H9 (cell line): Measurements from ENCODE around the gene SCT. TPM values are rescaled to one million over a fixed set of nuclear protein-coding genes. Genes with fewer than 3 reads are reported as not detected.

Source experiments
- DNase-seq: peaks from one replicate; pipeline ENCODE4 v3.0.0-alpha.2; 2017
- H2AFZ ChIP-seq: one replicate; pipeline ENCODE4 v1.6.1; 2013; ENCODE audit warnings: mild to moderate bottlenecking, low read length, control low read depth, moderate library complexity
- H2AK5ac ChIP-seq: 2 replicates; pipeline ENCODE4 v1.6.1; 2013; ENCODE audit warnings: low read length, control low read depth, mixed read lengths; ENCODE audit not compliant: insufficient read length
- H2BK120ac ChIP-seq: one replicate; pipeline ENCODE4 v1.6.1; 2013; ENCODE audit warnings: low read depth, mild to moderate bottlenecking, low read length, control low read depth, inconsistent platforms; ENCODE audit not compliant: poor library complexity, severe bottlenecking
- H2BK12ac ChIP-seq: 2 replicates; pipeline ENCODE4 v1.6.1; 2013; ENCODE audit warnings: low read length, control low read depth, mixed read lengths, low read depth; ENCODE audit not compliant: insufficient read length
- H2BK15ac ChIP-seq: 2 replicates; pipeline ENCODE4 v1.6.1; 2013; ENCODE audit warnings: low read depth, low read length, control low read depth
- H2BK20ac ChIP-seq: one replicate; pipeline ENCODE4 v1.6.1; 2013; ENCODE audit warnings: low read depth, mild to moderate bottlenecking, low read length, control low read depth, inconsistent platforms; ENCODE audit not compliant: poor library complexity, severe bottlenecking
- H2BK5ac ChIP-seq: 2 replicates; pipeline ENCODE4 v1.6.1; 2013; ENCODE audit warnings: low read length, control low read depth, mixed read lengths; ENCODE audit not compliant: insufficient read length
- H3K14ac ChIP-seq: 2 replicates; pipeline ENCODE4 v1.6.1; 2013; ENCODE audit warnings: low read length, control low read depth; ENCODE audit not compliant: insufficient read depth
- H3K18ac ChIP-seq: 2 replicates; pipeline ENCODE4 v1.6.1; 2013; ENCODE audit warnings: low read depth, mild to moderate bottlenecking, mixed read lengths, low read length, control low read depth; ENCODE audit not compliant: insufficient read length
- H3K23ac ChIP-seq: 2 replicates; pipeline ENCODE4 v1.6.1; 2013; ENCODE audit warnings: low read length, control low read depth, mixed read lengths, low read depth; ENCODE audit not compliant: insufficient read length
- H3K23me2 ChIP-seq: 2 replicates; pipeline ENCODE4 v1.6.1; 2013; ENCODE audit warnings: low read depth, mild to moderate bottlenecking, mixed read lengths, low read length, control low read depth; ENCODE audit not compliant: insufficient read length, poor library complexity, severe bottlenecking
- H3K27ac ChIP-seq: 2 replicates; pipeline ENCODE4 v1.5.1; 2013; ENCODE audit warnings: low read length, control low read depth, mixed read lengths, low read depth; ENCODE audit not compliant: insufficient read length
- H3K27me3 ChIP-seq: 2 replicates; pipeline ENCODE4 v1.6.1; 2013; ENCODE audit warnings: low read length, control low read depth, inconsistent platforms; ENCODE audit not compliant: insufficient read depth
- H3K4ac ChIP-seq: 2 replicates; pipeline ENCODE4 v1.6.1; 2013; ENCODE audit warnings: low read depth, mild to moderate bottlenecking, control low read depth, inconsistent platforms, low read length, moderate library complexity
- H3K4me1 ChIP-seq: 2 replicates; pipeline ENCODE4 v1.6.1; 2013; ENCODE audit warnings: low read length, control low read depth, inconsistent platforms; ENCODE audit not compliant: insufficient read depth
- H3K4me2 ChIP-seq: 2 replicates; pipeline ENCODE4 v1.6.1; 2013; ENCODE audit warnings: low read length, control low read depth, mixed read lengths; ENCODE audit not compliant: insufficient read length, insufficient read depth
- H3K56ac ChIP-seq: 2 replicates; pipeline ENCODE4 v1.6.1; 2013; ENCODE audit warnings: low read depth, mild to moderate bottlenecking, mixed read lengths, low read length, control low read depth; ENCODE audit not compliant: insufficient read length
- H3K79me1 ChIP-seq: 2 replicates; pipeline ENCODE4 v1.6.1; 2013; ENCODE audit warnings: low read depth, mild to moderate bottlenecking, moderate library complexity, low read length, control low read depth, inconsistent platforms; ENCODE audit not compliant: insufficient read depth, poor library complexity, severe bottlenecking
- H3K79me2 ChIP-seq: 2 replicates; pipeline ENCODE4 v1.6.1; 2013; ENCODE audit warnings: low read length, control low read depth, inconsistent platforms; ENCODE audit not compliant: insufficient read depth
- H3K9ac ChIP-seq: 2 replicates; pipeline ENCODE4 v1.6.1; 2013; ENCODE audit warnings: low read length, control low read depth, mixed read lengths; ENCODE audit not compliant: insufficient read length; ENCODE audit errors: extremely low read depth
- H3K9me3 ChIP-seq: one replicate; pipeline ENCODE4 v1.6.1; 2013; ENCODE audit warnings: low read depth, low read length, inconsistent platforms; ENCODE audit not compliant: control insufficient read depth
- H3T11ph ChIP-seq: one replicate; pipeline ENCODE4 v1.6.1; 2013; ENCODE audit warnings: mild to moderate bottlenecking, low read length, control low read depth, inconsistent platforms
- H4K20me1 ChIP-seq: one replicate; pipeline ENCODE4 v1.6.1; 2013; ENCODE audit not compliant: control insufficient read depth, insufficient read length, insufficient read depth
- H4K5ac ChIP-seq: 2 replicates; pipeline ENCODE4 v1.6.1; 2013; ENCODE audit warnings: low read depth, mild to moderate bottlenecking, mixed read lengths, low read length, control low read depth; ENCODE audit not compliant: insufficient read length
- H4K8ac ChIP-seq: replicated peaks from 2 replicates; pipeline ENCODE4 v1.6.1; 2013; ENCODE audit warnings: low read length, control low read depth, mixed read lengths, low read depth; ENCODE audit not compliant: insufficient read length
- H4K91ac ChIP-seq: 2 replicates; pipeline ENCODE4 v1.6.1; 2013; ENCODE audit warnings: low read depth, mild to moderate bottlenecking, moderate library complexity, mixed read lengths, low read length, control low read depth; ENCODE audit not compliant: insufficient read length
- H3K27ac Mint-ChIP-seq, 3 experiments: 2 replicates in 2 of 3; 3 replicates in 1 of 3; pipeline ENCODE4 v1.8.0; 2020 to 2021; ENCODE audit warnings: mixed read lengths in 3 of 3, mild to moderate bottlenecking in 1 of 3, moderate library complexity in 1 of 3
- H3K27me3 Mint-ChIP-seq: 2 replicates; pipeline ENCODE4 v1.8.0; 2021; ENCODE audit warnings: low read depth, mild to moderate bottlenecking, moderate library complexity, mixed read lengths
- H3K36me3 Mint-ChIP-seq, 3 experiments: 2 replicates in 2 of 3; 3 replicates in 1 of 3; pipeline ENCODE4 v1.8.0; 2020 to 2021; ENCODE audit warnings: low read depth in 3 of 3, mixed read lengths in 3 of 3; ENCODE audit not compliant: insufficient read depth in 1 of 3
- H3K4me1 Mint-ChIP-seq, 2 experiments: 2 replicates each; pipeline ENCODE4 v1.8.0; 2020; ENCODE audit warnings: mixed read lengths in 2 of 2
- H3K4me3 Mint-ChIP-seq, 2 experiments: 2 replicates in 1 of 2; 3 replicates in 1 of 2; pipeline ENCODE4 v1.8.0; 2020 to 2021; ENCODE audit warnings: mild to moderate bottlenecking in 2 of 2, mixed read lengths in 2 of 2, moderate library complexity in 1 of 2
- H3K9me3 Mint-ChIP-seq, 2 experiments: 2 replicates in 1 of 2; 3 replicates in 1 of 2; pipeline ENCODE4 v1.8.0; 2020; ENCODE audit warnings: mild to moderate bottlenecking in 2 of 2, mixed read lengths in 2 of 2, moderate library complexity in 1 of 2
- WGBS: extraction: QIAGEN DNeasy Blood & Tissue Kit; methylation state at CpG from one replicate; pipeline ENCODE4 v1.1.7; 2013; ENCODE audit warnings: missing lambda C conversion rate, low lambda C conversion rate, mixed read lengths; ENCODE audit not compliant: insufficient read length; ENCODE audit errors: extremely low coverage; 5-methylcytosine and 5-hydroxymethylcytosine counted together
- total RNA-seq: library from RNA; stranded (reverse); gene quantifications from 2 replicates; pipeline ENCODE4 v1.2.1, GENCODE V29; 2021
- TF ChIP-seq, protein P1 (sequence below): fragments of 200-600 bp; sonication (generic); conservative IDR thresholded peaks from 3 replicates; pipeline ENCODE4 v1.8.0; 2021; ENCODE audit warnings: antibody characterized with exemption, mild to moderate bottlenecking

The SCT gene
- total RNA-seq, 1 experiment from 2014 or later, result 1.8 TPM

DNA sequence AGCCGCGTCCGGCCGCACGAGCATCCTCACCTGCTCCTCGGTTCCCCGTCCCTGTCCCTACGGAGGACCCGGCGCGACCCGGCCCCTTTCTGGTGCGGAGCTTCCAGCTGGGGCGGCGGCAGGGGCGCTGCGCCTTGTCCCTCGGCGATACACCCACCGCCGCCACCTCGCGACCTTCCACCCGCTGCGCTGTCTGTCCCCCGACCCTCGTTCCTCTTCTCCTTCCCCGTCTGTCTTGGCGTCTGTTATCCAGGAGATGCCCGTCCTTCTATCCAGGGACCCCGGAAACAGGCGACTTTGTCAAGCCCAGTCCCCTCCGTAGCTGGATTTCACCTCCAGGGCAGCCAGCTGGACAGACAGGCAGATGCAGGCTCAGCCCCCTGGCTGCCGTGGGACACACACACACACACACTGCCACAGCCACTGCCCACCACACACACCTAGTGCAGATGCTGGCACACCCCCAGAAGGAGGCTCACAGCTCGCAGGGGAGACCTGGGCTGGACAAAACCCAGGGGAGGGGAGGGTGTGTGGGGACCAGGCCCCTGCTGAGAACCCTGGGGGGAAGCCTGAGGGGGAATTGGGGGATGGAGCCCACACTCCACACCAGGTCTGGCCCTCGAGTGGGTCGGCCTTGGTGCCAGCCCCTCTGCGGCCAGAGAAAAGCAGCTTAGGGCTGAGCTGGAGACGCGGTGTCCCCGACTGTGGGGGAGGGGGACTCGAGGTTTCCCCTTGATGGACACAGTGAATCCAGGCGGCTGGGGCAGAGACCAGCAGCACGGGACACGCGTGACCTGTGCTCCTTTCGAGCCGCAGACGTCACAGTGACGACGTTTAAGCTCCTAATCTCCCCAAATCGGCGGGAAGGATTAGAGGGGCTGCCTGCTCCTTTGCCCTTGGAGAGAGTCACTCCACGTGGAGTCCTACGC lies 10.9 kb upstream of the SCT start:
- H2BK5ac ChIP-seq, result no peak overlapping the region
- H3K27ac ChIP-seq, result no peak overlapping the region
- H3K23ac ChIP-seq, result no peak overlapping the region
- H3K23me2 ChIP-seq, result peaks cover 19% of the 10 kb centered on the region
- no peak overlapping the region for H4K5ac ChIP-seq
- H3K36me3 Mint-ChIP-seq, result peaks cover 0 to 14% (median 0%) of the 10 kb centered on the region in 3 experiments; a peak in 3 of 7 replicates
- no peak overlapping the region; a peak in 1 of 7 replicates for H3K27ac Mint-ChIP-seq
- no peak overlapping the region for H4K91ac ChIP-seq
- H2BK20ac ChIP-seq, result no peak overlapping the region
- H3K4ac ChIP-seq, result no peak overlapping the region; the same call in 1 of the 2 replicates
- H3K9me3 ChIP-seq, result no peaks in the 10 kb centered on the region
- no peak overlapping the region for H3T11ph ChIP-seq
- DNase-seq, result no peak
- no peaks in the 10 kb centered on the region; the same call in 1 of the 2 replicates for H3K4me1 ChIP-seq
- H3K79me2 ChIP-seq, result no peaks in the 10 kb centered on the region
- H3K18ac ChIP-seq, result peak overlapping the region; percentile 39
- H3K56ac ChIP-seq, result no peak overlapping the region
- H3K27me3 ChIP-seq, result peaks cover 33% of the 10 kb centered on the region
- H3K9me3 Mint-ChIP-seq, result no peaks in the 10 kb centered on the region; a peak in 2 of 5 replicates
- H3K4me1 Mint-ChIP-seq, result peaks cover 18 to 28% of the 10 kb centered on the region in 2 experiments
- no CpG with 5 or more reads among the region's 55 CpGs for WGBS
- TF ChIP-seq, protein P1, sequence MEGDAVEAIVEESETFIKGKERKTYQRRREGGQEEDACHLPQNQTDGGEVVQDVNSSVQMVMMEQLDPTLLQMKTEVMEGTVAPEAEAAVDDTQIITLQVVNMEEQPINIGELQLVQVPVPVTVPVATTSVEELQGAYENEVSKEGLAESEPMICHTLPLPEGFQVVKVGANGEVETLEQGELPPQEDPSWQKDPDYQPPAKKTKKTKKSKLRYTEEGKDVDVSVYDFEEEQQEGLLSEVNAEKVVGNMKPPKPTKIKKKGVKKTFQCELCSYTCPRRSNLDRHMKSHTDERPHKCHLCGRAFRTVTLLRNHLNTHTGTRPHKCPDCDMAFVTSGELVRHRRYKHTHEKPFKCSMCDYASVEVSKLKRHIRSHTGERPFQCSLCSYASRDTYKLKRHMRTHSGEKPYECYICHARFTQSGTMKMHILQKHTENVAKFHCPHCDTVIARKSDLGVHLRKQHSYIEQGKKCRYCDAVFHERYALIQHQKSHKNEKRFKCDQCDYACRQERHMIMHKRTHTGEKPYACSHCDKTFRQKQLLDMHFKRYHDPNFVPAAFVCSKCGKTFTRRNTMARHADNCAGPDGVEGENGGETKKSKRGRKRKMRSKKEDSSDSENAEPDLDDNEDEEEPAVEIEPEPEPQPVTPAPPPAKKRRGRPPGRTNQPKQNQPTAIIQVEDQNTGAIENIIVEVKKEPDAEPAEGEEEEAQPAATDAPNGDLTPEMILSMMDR, result no peak
- peak overlapping the region; percentile 73; the same call in 1 of the 2 replicates for H3K14ac ChIP-seq
- H3K4me2 ChIP-seq, result peak overlapping the region; percentile 33
- no peak overlapping the region for H2BK120ac ChIP-seq
- H4K8ac ChIP-seq, result no peak overlapping the region
- H2AFZ ChIP-seq, result no peak overlapping the region
- H3K79me1 ChIP-seq, result no peaks in the 10 kb centered on the region
- no peak overlapping the region for H2BK15ac ChIP-seq
- H2AK5ac ChIP-seq, result no peak overlapping the region
- peaks cover 56% of the 10 kb centered on the region for H3K27me3 Mint-ChIP-seq
- peak overlapping the region; percentile 66 to 80 for H3K4me3 Mint-ChIP-seq
- no peak overlapping the region for H2BK12ac ChIP-seq
- no peak overlapping the region for H3K9ac ChIP-seq
- no peaks in the 10 kb centered on the region for H4K20me1 ChIP-seq
